HepG2 (cell line): ENCODE measurements around the gene PDZD2. TPM values are rescaled to one million over a fixed set of nuclear protein-coding genes. Genes with fewer than 3 reads are reported as not detected.

Experiments
- ATAC-seq: fragments of 200-7000 bp; cut with Tn5 transposase; 3 replicates; pipeline ENCODE4 v1.9.1; 2020; ENCODE audit warnings: mild to moderate bottlenecking, moderate library complexity
- BruUV-seq: library from RNA; stranded (reverse); fragments of 400-500 nt; replicated peaks from 2 replicates; lab custom pipeline; 2021; lab: Mats Ljungman, UMichigan
- CTCF ChIA-PET: fragments of 300-600 bp; formaldehyde crosslinking; extraction: SDS; loops from one replicate; lab custom pipeline; 2021; ENCODE audit warnings: low total read pairs, inconsistent platforms, low intra/inter-chr PET ratio; lab: Yijun Ruan, JAX
- POLR2A ChIA-PET: fragments of 350-600 bp; sonication (Branson Sonifier 250); formaldehyde crosslinking; loops from one replicate; lab custom pipeline; 2020; ENCODE audit warnings: antibody characterized with exemption, inconsistent platforms; lab: Yijun Ruan, JAX
- DNase-seq: peaks from one replicate; pipeline ENCODE4 v3.0.0-alpha.2; 2015; ENCODE audit warnings: low spot score
- FAIRE-seq: peaks from 3 replicates; lab custom pipeline; 2011; peaks lifted over from hg19 to GRCh38; lab: Jason Lieb, UNC
- H2AFZ ChIP-seq: one replicate; pipeline ENCODE4 v1.6.1; 2011; ENCODE audit warnings: low read length, inconsistent platforms
- H3K27ac ChIP-seq: fragments of 300-600 bp; 3 replicates; pipeline ENCODE4 v1.8.0; 2011; ENCODE audit warnings: mixed run types, mild to moderate bottlenecking, mixed read lengths, low read length, inconsistent platforms; ENCODE audit not compliant: insufficient read depth; ENCODE audit errors: extremely low read length
- H3K27me3 ChIP-seq, 2 experiments: fragments of 200-600 bp in 1 of 2; 2 replicates in 1 of 2; 3 replicates in 1 of 2; pipeline versions ENCODE4 v1.6.0 to v1.8.0; 2011; ENCODE audit warnings: low read length in 2 of 2, mild to moderate bottlenecking in 2 of 2, moderate library complexity in 2 of 2, inconsistent platforms in 1 of 2; ENCODE audit not compliant: insufficient read depth in 2 of 2, control insufficient read depth in 1 of 2
- H3K36me3 ChIP-seq, 2 experiments: fragments of 200-600 bp in 1 of 2; replicated peaks in 1 of 2; 2 replicates in 1 of 2; 3 replicates in 1 of 2; pipeline versions ENCODE4 v1.5.1 to v1.8.0; 2011; ENCODE audit warnings: low read length in 2 of 2, inconsistent platforms in 1 of 2; ENCODE audit not compliant: insufficient read depth in 2 of 2, control insufficient read depth in 1 of 2
- H3K4me1 ChIP-seq: 2 replicates; pipeline ENCODE4 v1.5.1; 2012; ENCODE audit warnings: low read length, inconsistent platforms; ENCODE audit not compliant: insufficient read depth
- H3K4me2 ChIP-seq: 2 replicates; pipeline ENCODE4 v1.6.0; 2011; ENCODE audit warnings: low read depth, low read length, inconsistent platforms
- H3K4me3 ChIP-seq, 3 experiments: fragments of 200-600 bp in 1 of 3; sonication (generic), shearing (Covaris generic) in 1 of 3; replicated peaks in 1 of 3; 2 replicates each; pipeline ENCODE4 v1.5.1; 2011 to 2016; ENCODE audit warnings: low read length in 3 of 3, inconsistent platforms in 2 of 3, low read depth in 2 of 3, mild to moderate bottlenecking in 2 of 3, control low read depth in 1 of 3, mixed read lengths in 1 of 3; ENCODE audit not compliant: insufficient read depth in 1 of 3
- H3K79me2 ChIP-seq: one replicate; pipeline ENCODE4 v1.6.1; 2011; ENCODE audit warnings: low read length, inconsistent platforms; ENCODE audit not compliant: insufficient read depth
- H3K9ac ChIP-seq: 2 replicates; pipeline ENCODE4 v1.6.0; 2011; ENCODE audit warnings: mild to moderate bottlenecking, low read depth, low read length, inconsistent platforms; ENCODE audit not compliant: insufficient read depth
- H3K9me3 ChIP-seq: 2 replicates; pipeline ENCODE4 v1.5.1; 2012; ENCODE audit warnings: mild to moderate bottlenecking, low read length
- H4K20me1 ChIP-seq: 2 replicates; pipeline ENCODE4 v1.6.0; 2011; ENCODE audit warnings: inconsistent platforms, mild to moderate bottlenecking, low read length, moderate library complexity; ENCODE audit not compliant: insufficient read depth
- FOXA3 ChIP-seq: IDR thresholded peaks from 2 replicates; pipeline ENCODE4 v1.6.1; 2016; ENCODE audit warnings: missing genetic modification reagents, missing compliant biosample characterization
- FOXO4 ChIP-seq: sonication (generic); formaldehyde crosslinking; conservative IDR thresholded peaks from 2 replicates; pipeline ENCODE4 v1.8.1; 2023; ENCODE audit warnings: missing genetic modification reagents
- HDAC2 ChIP-seq: sonication (generic); formaldehyde crosslinking; IDR thresholded peaks from 2 replicates; pipeline ENCODE4 v1.4.0; 2020; ENCODE audit warnings: missing genetic modification reagents
- HNRNPK ChIP-seq: fragments of 200-400 bp; formaldehyde crosslinking; IDR thresholded peaks from 2 replicates; pipeline ENCODE4 v1.6.1; 2018; ENCODE audit warnings: low read length, low read depth, moderate library complexity, mild to moderate bottlenecking; ENCODE audit not compliant: poor library complexity, severe bottlenecking
- MEIS2 ChIP-seq: sonication (generic); formaldehyde crosslinking; IDR thresholded peaks from 2 replicates; pipeline ENCODE4 v1.9.0; 2021; ENCODE audit warnings: mild to moderate bottlenecking, missing genetic modification reagents
- NFIC ChIP-seq: IDR thresholded peaks from 2 replicates; pipeline ENCODE4 v1.6.1; 2012; ENCODE audit warnings: mild to moderate bottlenecking, low read length, inconsistent platforms
- PAF1 ChIP-seq: IDR thresholded peaks from 2 replicates; pipeline ENCODE4 v1.6.1; 2016; ENCODE audit warnings: missing genetic modification reagents, missing compliant biosample characterization
- REXO4 ChIP-seq: sonication (generic); formaldehyde crosslinking; IDR thresholded peaks from 2 replicates; pipeline ENCODE4 v1.8.0; 2022; ENCODE audit warnings: missing genetic modification reagents, mild to moderate bottlenecking, borderline replicate concordance
- SMAD9 ChIP-seq: sonication (generic); formaldehyde crosslinking; IDR thresholded peaks from 2 replicates; pipeline ENCODE4 v1.5.1; 2020; ENCODE audit warnings: mild to moderate bottlenecking, missing genetic modification reagents
- SMARCE1 ChIP-seq: fragments of 450-650 bp; IDR thresholded peaks from 2 replicates; pipeline ENCODE4 v1.6.1; 2017; ENCODE audit warnings: borderline replicate concordance
- ZNF367 ChIP-seq: sonication (generic); formaldehyde crosslinking; IDR thresholded peaks from 2 replicates; pipeline ENCODE4 v1.4.0; 2020; ENCODE audit warnings: missing genetic modification reagents, borderline replicate concordance
- ZNF44 ChIP-seq: sonication (generic); formaldehyde crosslinking; IDR thresholded peaks from 2 replicates; pipeline ENCODE4 v1.5.1; 2020; ENCODE audit warnings: mild to moderate bottlenecking, missing genetic modification reagents
- ZNF740 ChIP-seq: sonication (generic); formaldehyde crosslinking; IDR thresholded peaks from 2 replicates; pipeline ENCODE4 v1.4.0; 2020; ENCODE audit warnings: missing genetic modification reagents
- ZNF75D ChIP-seq: sonication (generic); formaldehyde crosslinking; IDR thresholded peaks from 2 replicates; pipeline ENCODE4 v1.8.1; 2023; ENCODE audit warnings: missing genetic modification reagents, mild to moderate bottlenecking, borderline replicate concordance
- ZNF776 ChIP-seq: sonication (generic); formaldehyde crosslinking; IDR thresholded peaks from 2 replicates; pipeline ENCODE4 v1.4.0; 2020; ENCODE audit warnings: mild to moderate bottlenecking, missing genetic modification reagents
- ZSCAN30 ChIP-seq: sonication (generic); formaldehyde crosslinking; IDR thresholded peaks from 2 replicates; pipeline ENCODE4 v1.5.0; 2020; ENCODE audit warnings: mild to moderate bottlenecking, missing genetic modification reagents
- WGBS: methylation state at CpG from one replicate; pipeline ENCODE4 v1.1.6; 2017; ENCODE audit warnings: low lambda C conversion rate; 5-methylcytosine and 5-hydroxymethylcytosine counted together
- in situ Hi-C: cut with HindIII; loops from 2 replicates; pipeline ENCODE4 v1.10.0; 2017; ENCODE audit warnings: low pct_unique_long_range_greater_than_20kb; ENCODE audit not compliant: extremely low pct_ligation_motif_present
- intact Hi-C: fragments of 100-400 bp; cut with micrococcal nuclease; formaldehyde crosslinking; loops from one replicate; pipeline ENCODE4 v1.10.0; 2022; ENCODE audit not compliant: unreplicated experiment
- polyA plus RNA-seq, 8 experiments: library from polyadenylated mRNA; depleted of rRNA in 3 of 8; stranded (reverse) in 7 of 8; unstranded in 1 of 8; fragments of >200 nt; fragmentation: Illumina TruSeq in 4 of 8; extraction: Trizol in 4 of 8; gene quantifications; 2 replicates each; pipeline versions ENCODE4 v1.2.1 to v1.2.3, GENCODE V29; 2011 to 2016; ENCODE audit warnings: low read depth in 4 of 8, missing spikeins in 1 of 8, mixed read lengths in 1 of 8; ENCODE audit not compliant: insufficient read depth in 1 of 8
- total RNA-seq, 5 experiments: library from RNA; depleted of rRNA; stranded (reverse); fragments of >200 nt; fragmentation: Illumina TruSeq; extraction: Trizol; gene quantifications; 2 replicates each; pipeline ENCODE4 v1.2.3, GENCODE V29; 2016; ENCODE audit warnings: low read depth in 1 of 5
- TF ChIP-seq, protein P1 (sequence below): sonication (generic); formaldehyde crosslinking; IDR thresholded peaks from 2 replicates; pipeline ENCODE4 v1.5.0; 2020; ENCODE audit warnings: missing genetic modification reagents
- TF ChIP-seq, protein P2 (sequence below): sonication (generic); formaldehyde crosslinking; IDR thresholded peaks from 2 replicates; pipeline ENCODE4 v1.4.0; 2020; ENCODE audit warnings: mild to moderate bottlenecking, missing genetic modification reagents

Gene PDZD2
- total and polyA plus RNA-seq, 2 of the 13 experiments (the other 11 are each of a cell fraction or from before 2014, with no cell fraction given): 0.04 TPM; not detected in 1

DNA sequence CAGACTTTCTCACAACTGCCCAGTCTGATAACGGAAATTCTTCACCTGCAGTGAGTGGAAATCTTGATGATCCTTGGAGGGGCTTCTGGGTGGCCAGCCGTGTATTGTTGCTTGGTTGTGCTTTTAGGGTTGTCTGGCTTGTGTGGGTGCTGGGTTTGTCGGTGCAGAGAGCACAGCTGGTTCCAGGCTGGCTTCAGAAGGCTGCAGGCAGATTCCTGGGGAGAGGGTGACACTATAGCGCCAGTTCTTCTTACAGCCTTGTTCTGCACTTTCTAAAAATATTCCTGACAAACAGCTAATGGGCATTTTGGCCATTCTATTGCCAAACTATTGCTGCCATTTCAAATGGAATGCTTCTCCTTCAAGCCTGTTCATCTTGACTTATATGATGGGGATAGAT lies 99.3 kb downstream of the PDZD2 start:
- H3K4me3 ChIP-seq: no peak overlapping the region
- no peaks in the 10 kb centered on the region for H3K79me2 ChIP-seq
- ATAC-seq (no peak), FAIRE-seq (no peak), DNase-seq (no peak)
- ChIA-PET POLR2A (no interaction called here), CTCF (no interaction called here)
- 4% methylated on average over 4 of the region's 4 CpGs for WGBS
- H3K36me3 ChIP-seq: no peaks in the 10 kb centered on the region
- in situ Hi-C loops: no loop called here
- H4K20me1 ChIP-seq: no peaks in the 10 kb centered on the region
- TF ChIP-seq ZNF75D (CRISPR knock-in tag) (no peak), PAF1 (no peak), MEIS2 (CRISPR knock-in tag) (no peak), NFIC (no peak), FOXO4 (CRISPR knock-in tag) (no peak), ZNF44 (CRISPR knock-in tag) (no peak), REXO4 (CRISPR knock-in tag) (no peak), FOXA3 (no peak), ZNF776 (CRISPR knock-in tag) (no peak), SMAD9 (CRISPR knock-in tag) (no peak), ZSCAN30 (CRISPR knock-in tag) (no peak), HDAC2 (CRISPR knock-in tag) (no peak), SMARCE1 (no peak), HNRNPK (no peak), ZNF740 (CRISPR knock-in tag) (no peak), ZNF367 (CRISPR knock-in tag) (no peak)
- TF ChIP-seq, protein P1, sequence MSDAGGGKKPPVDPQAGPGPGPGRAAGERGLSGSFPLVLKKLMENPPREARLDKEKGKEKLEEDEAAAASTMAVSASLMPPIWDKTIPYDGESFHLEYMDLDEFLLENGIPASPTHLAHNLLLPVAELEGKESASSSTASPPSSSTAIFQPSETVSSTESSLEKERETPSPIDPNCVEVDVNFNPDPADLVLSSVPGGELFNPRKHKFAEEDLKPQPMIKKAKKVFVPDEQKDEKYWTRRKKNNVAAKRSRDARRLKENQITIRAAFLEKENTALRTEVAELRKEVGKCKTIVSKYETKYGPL (CRISPR knock-in tag): no peak
- TF ChIP-seq, protein P2, sequence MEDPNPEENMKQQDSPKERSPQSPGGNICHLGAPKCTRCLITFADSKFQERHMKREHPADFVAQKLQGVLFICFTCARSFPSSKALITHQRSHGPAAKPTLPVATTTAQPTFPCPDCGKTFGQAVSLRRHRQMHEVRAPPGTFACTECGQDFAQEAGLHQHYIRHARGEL (CRISPR knock-in tag): no peak
- no peak overlapping the region for H2AFZ ChIP-seq
- H3K27me3 ChIP-seq: peaks cover 0 to 6% of the 10 kb centered on the region in 2 experiments; a peak in 1 of 5 replicates
- no peaks in the 10 kb centered on the region for H3K9me3 ChIP-seq
- no peak overlapping the region for H3K27ac ChIP-seq
- no peaks in the 10 kb centered on the region for H3K4me1 ChIP-seq
- no peak overlapping the region for H3K9ac ChIP-seq
- intact Hi-C loops: no loop called here
- H3K4me2 ChIP-seq: no peak overlapping the region
- BruUV-seq: no TSS peak
